Naive B cell (primary cell): ENCODE results near the gene RRAGC. TPM values are rescaled to one million over a fixed set of nuclear protein-coding genes. Genes with fewer than 3 reads are reported as not detected.
"Not testable (repeated sequence)": the region's sequence is repeated elsewhere in the genome, so short reads cannot be mapped to it uniquely, and the experiment has no call there.

Source experiments
- ATAC-seq, 2 donors: fragments of 150-1000 bp; cut with Tn5 transposase; 2 replicates each; pipeline ENCODE4 v1.10.0; 2021; ENCODE audit warnings: low read depth in 2 of 2, mild to moderate bottlenecking in 2 of 2, moderate library complexity in 2 of 2
- DNase-seq: peaks from one replicate; pipeline ENCODE4 v3.0.0; 2022
- H3K27ac Mint-ChIP-seq, 6 donors: one replicate each; pipeline ENCODE4 v1.8.0; 2020 to 2022; ENCODE audit warnings: mild to moderate bottlenecking in 6 of 6, mixed read lengths in 6 of 6, moderate library complexity in 5 of 6, inconsistent platforms in 2 of 6
- H3K27me3 Mint-ChIP-seq, 3 donors: one replicate each; pipeline ENCODE4 v1.8.0; 2021 to 2022; ENCODE audit warnings: mixed read lengths in 3 of 3, mild to moderate bottlenecking in 1 of 3
- H3K36me3 Mint-ChIP-seq, 2 donors: one replicate each; pipeline ENCODE4 v1.8.0; 2020 to 2022; ENCODE audit warnings: mixed read lengths in 2 of 2, inconsistent platforms in 1 of 2, mild to moderate bottlenecking in 1 of 2
- H3K4me1 Mint-ChIP-seq, 3 donors: one replicate each; pipeline ENCODE4 v1.8.0; 2020 to 2022; ENCODE audit warnings: mixed read lengths in 3 of 3, inconsistent platforms in 1 of 3, mild to moderate bottlenecking in 1 of 3, moderate library complexity in 1 of 3
- H3K4me3 Mint-ChIP-seq, 8 donors: one replicate each; pipeline ENCODE4 v1.8.0; 2020 to 2022; ENCODE audit warnings: mild to moderate bottlenecking in 8 of 8, mixed read lengths in 8 of 8, moderate library complexity in 8 of 8, inconsistent platforms in 2 of 8
- H3K9me3 Mint-ChIP-seq, 7 donors: one replicate each; pipeline ENCODE4 v1.8.0; 2020 to 2022; ENCODE audit warnings: mixed read lengths in 7 of 7, mild to moderate bottlenecking in 5 of 7, inconsistent platforms in 2 of 7, moderate library complexity in 1 of 7
- polyA plus RNA-seq, 6 donors: library from polyadenylated mRNA; unstranded; fragments of 300-500 nt; fragmentation: Illumina TruSeq; gene quantifications; one replicate each; pipeline ENCODE4 v1.2.3, GENCODE V29; 2021; ENCODE audit warnings: low read depth in 6 of 6

Gene RRAGC
- polyA plus RNA-seq, 6 donors from 2014 or later: 13.9 to 18.7 (median 14.8) TPM

- Mint-ChIP-seq H3K4me3 (no peak overlapping the region), H3K9me3 (peaks cover 0 to 3% (median 0%) of the 10 kb centered on the region in 7 donors), H3K36me3 (peaks cover 15 to 22% of the 10 kb centered on the region in 2 donors), H3K27ac (peak overlapping the region in 4 of 6 donors; percentile 1 to 73 (median 41)), H3K27me3 (no peaks in the 10 kb centered on the region), H3K4me1 (peaks cover 14 to 18% (median 17%) of the 10 kb centered on the region in 3 donors)
- ATAC-seq (no peak), DNase-seq (no peak)
Measured at GRCh38 chr1:38840281-38840680, 19.3 kb downstream of the RRAGC start.

GRCh38 chr1:38839363-38839762, 20.2 kb downstream of the RRAGC start:
- H3K27ac Mint-ChIP-seq: peak overlapping the region in 2 of 6 donors; percentile 36 to 50
- peaks cover 13 to 17% (median 15%) of the 10 kb centered on the region in 3 donors for H3K4me1 Mint-ChIP-seq
- no peaks in the 10 kb centered on the region for H3K27me3 Mint-ChIP-seq
- DNase-seq (no peak), ATAC-seq (no peak)
- H3K9me3 Mint-ChIP-seq: no peaks in the 10 kb centered on the region
- H3K4me3 Mint-ChIP-seq: no peak overlapping the region
- peaks cover 6 to 13% of the 10 kb centered on the region in 2 donors for H3K36me3 Mint-ChIP-seq

GRCh38 chr1:38836316-38836715, 23.3 kb downstream of the RRAGC start:
- peak overlapping the region in 2 of 6 donors; percentile 28 to 65 for H3K27ac Mint-ChIP-seq
- DNase-seq, H3K36me3 Mint-ChIP-seq, H3K4me3 Mint-ChIP-seq, H3K27me3 Mint-ChIP-seq, H3K9me3 Mint-ChIP-seq, ATAC-seq: not testable (repeated sequence)
- peaks cover 10 to 11% (median 11%) of the 10 kb centered on the region in 3 donors for H3K4me1 Mint-ChIP-seq

- DNase-seq (peak; percentile 64), ATAC-seq (peak; percentile 83 to 94)
- Mint-ChIP-seq H3K27me3 (peaks cover 11 to 15% (median 12%) of the 10 kb centered on the region in 3 donors), H3K9me3 (no peaks in the 10 kb centered on the region), H3K4me1 (peaks cover 3 to 6% (median 5%) of the 10 kb centered on the region in 3 donors), H3K4me3 (no peak overlapping the region), H3K27ac (no peak overlapping the region), H3K36me3 (peaks cover 0 to 2% of the 10 kb centered on the region in 2 donors)
Measured at GRCh38 chr1:38834937-38835827, 24.4 kb downstream of the RRAGC start.

GRCh38 chr1:38834221-38834782, 25.3 kb downstream of the RRAGC start:
- H3K36me3 Mint-ChIP-seq: no peaks in the 10 kb centered on the region
- peaks cover 2 to 5% (median 5%) of the 10 kb centered on the region in 3 donors for H3K4me1 Mint-ChIP-seq
- DNase-seq (no peak), ATAC-seq (no peak)
- peak overlapping the region in 1 of 8 donors; percentile 30 for H3K4me3 Mint-ChIP-seq
- H3K27ac Mint-ChIP-seq: peak overlapping the region in 1 of 6 donors; percentile 24
- H3K9me3 Mint-ChIP-seq: no peaks in the 10 kb centered on the region
- peaks cover 12 to 20% (median 19%) of the 10 kb centered on the region in 3 donors for H3K27me3 Mint-ChIP-seq

GRCh38 chr1:38833146-38833545, 26.4 kb downstream of the RRAGC start:
- H3K27ac Mint-ChIP-seq: peak overlapping the region in 1 of 6 donors; percentile 77
- H3K36me3 Mint-ChIP-seq: no peaks in the 10 kb centered on the region
- H3K9me3 Mint-ChIP-seq: no peaks in the 10 kb centered on the region
- H3K4me3 Mint-ChIP-seq: no peak overlapping the region
- H3K27me3 Mint-ChIP-seq: peaks cover 16 to 26% (median 20%) of the 10 kb centered on the region in 3 donors
- H3K4me1 Mint-ChIP-seq: peaks cover 2 to 5% (median 5%) of the 10 kb centered on the region in 3 donors
- ATAC-seq (no peak), DNase-seq (no peak)

GRCh38 chr1:38832370-38832734, 27.2 kb downstream of the RRAGC start:
- no peak overlapping the region for H3K27ac Mint-ChIP-seq
- no peak for ATAC-seq
- no peak for DNase-seq
- H3K4me1 Mint-ChIP-seq: peaks cover 2 to 5% (median 5%) of the 10 kb centered on the region in 3 donors
- H3K9me3 Mint-ChIP-seq: no peaks in the 10 kb centered on the region
- H3K36me3 Mint-ChIP-seq: no peaks in the 10 kb centered on the region
- peaks cover 16 to 26% (median 20%) of the 10 kb centered on the region in 3 donors for H3K27me3 Mint-ChIP-seq
- no peak overlapping the region for H3K4me3 Mint-ChIP-seq

- Mint-ChIP-seq H3K27me3 (peaks cover 16 to 26% (median 20%) of the 10 kb centered on the region in 3 donors), H3K4me3 (no peak overlapping the region), H3K4me1 (peaks cover 2 to 5% (median 5%) of the 10 kb centered on the region in 3 donors), H3K36me3 (no peaks in the 10 kb centered on the region), H3K9me3 (no peaks in the 10 kb centered on the region), H3K27ac (no peak overlapping the region)
- no peak for DNase-seq
- no peak for ATAC-seq
Measured at GRCh38 chr1:38831731-38832369, 27.7 kb downstream of the RRAGC start.

- no peak for ATAC-seq
- Mint-ChIP-seq H3K9me3 (no peaks in the 10 kb centered on the region), H3K4me3 (no peak overlapping the region), H3K4me1 (no peaks in the 10 kb centered on the region), H3K27ac (no peak overlapping the region), H3K27me3 (peaks cover 23 to 48% (median 27%) of the 10 kb centered on the region in 3 donors), H3K36me3 (no peaks in the 10 kb centered on the region)
- DNase-seq: no peak
Measured at GRCh38 chr1:38829368-38829767, 30.2 kb downstream of the RRAGC start.

- Mint-ChIP-seq H3K27ac (no peak overlapping the region), H3K36me3 (no peaks in the 10 kb centered on the region), H3K4me3 (no peak overlapping the region), H3K4me1 (no peaks in the 10 kb centered on the region), H3K9me3 (no peaks in the 10 kb centered on the region), H3K27me3 (peaks cover 26 to 54% (median 33%) of the 10 kb centered on the region in 3 donors)
- ATAC-seq: no peak
- DNase-seq: no peak
Measured at GRCh38 chr1:38827318-38827717, 32.3 kb downstream of the RRAGC start.

- H3K36me3 Mint-ChIP-seq: no peaks in the 10 kb centered on the region
- H3K9me3 Mint-ChIP-seq: no peaks in the 10 kb centered on the region
- H3K4me3 Mint-ChIP-seq: no peak overlapping the region
- ATAC-seq (no peak), DNase-seq (no peak)
- H3K27me3 Mint-ChIP-seq: peaks cover 30 to 58% (median 36%) of the 10 kb centered on the region in 3 donors
- no peak overlapping the region for H3K27ac Mint-ChIP-seq
- H3K4me1 Mint-ChIP-seq: no peaks in the 10 kb centered on the region
Measured at GRCh38 chr1:38826886-38827285, 32.7 kb downstream of the RRAGC start.

GRCh38 chr1:38826262-38826661, 33.3 kb downstream of the RRAGC start:
- no peak for DNase-seq
- Mint-ChIP-seq H3K4me1 (no peaks in the 10 kb centered on the region), H3K4me3 (no peak overlapping the region), H3K27ac (no peak overlapping the region), H3K36me3 (no peaks in the 10 kb centered on the region), H3K27me3 (peaks cover 36 to 63% (median 38%) of the 10 kb centered on the region in 3 donors), H3K9me3 (no peaks in the 10 kb centered on the region)
- no peak for ATAC-seq

GRCh38 chr1:38820860-38821259, 38.7 kb downstream of the RRAGC start:
- Mint-ChIP-seq H3K27me3 (peaks cover 61 to 71% (median 65%) of the 10 kb centered on the region in 3 donors), H3K4me1 (peaks cover 0 to 10% (median 5%) of the 10 kb centered on the region in 3 donors), H3K9me3 (peaks cover 0 to 5% (median 0%) of the 10 kb centered on the region in 7 donors), H3K4me3 (peak overlapping the region in 1 of 8 donors; percentile 8), H3K27ac (no peak overlapping the region), H3K36me3 (no peaks in the 10 kb centered on the region)
- DNase-seq (no peak), ATAC-seq (no peak)
